ENCODE data around the gene ILF3. TPM values are rescaled to one million over a fixed set of nuclear protein-coding genes. Genes with fewer than 3 reads are reported as not detected.

ILF3 gene
- polyA plus RNA-seq, 2 of the 4 experiments (the other 2 are of a cell fraction) = 142 to 197 TPM

GRCh38 chr19:10706990-10707389 lies 52.8 kb downstream of the ILF3 start:
- no peak for FAIRE-seq
- Histone ChIP-seq H3K9me3 (no peaks in the 10 kb centered on the region), H3K27ac (no peak overlapping the region), H3K4me2 (no peak overlapping the region), H3K4me3 (no peak overlapping the region), H3K4me1 (no peaks in the 10 kb centered on the region)
- DNase-seq (ENCODE audit: low read depth in 1 of 2, low spot score in 1 of 2) = no peak
- TF ChIP-seq PHF8 (IDR thresholded peaks at IDR 0.05; ENCODE audit: borderline replicate concordance, low read depth) (no peak), RNF2 (IDR thresholded peaks at IDR 0.05; ENCODE audit: borderline replicate concordance, low read depth) (no peak)
- 84% methylated on average over 12 of the region's 12 CpGs for WGBS (ENCODE audit: missing lambda C conversion rate)
- ChIA-PET CTCF (interaction anchor here (0.6 to 9.8 kb wide), 3 partner anchors 10 to 129 kb away, joined by 4 to 90 read pairs (median 5); partner anchors contain the start of genes DNM2 and TMED1), POLR2A (no interaction called here)
- no peak for ATAC-seq

- ATAC-seq = no peak
Measured at GRCh38 chr19:10707440-10707839, 53.3 kb downstream of the ILF3 start.

GRCh38 chr19:10708291-10708690 lies 54.1 kb downstream of the ILF3 start:
- no peak overlapping the region for H3K4me3 ChIP-seq
- 96% methylated on average over 7 of the region's 7 CpGs for WGBS (ENCODE audit: missing lambda C conversion rate)
- ATAC-seq (no peak), DNase-seq (ENCODE audit: low read depth in 1 of 2, low spot score in 1 of 2) (no peak), FAIRE-seq (no peak)
- no peaks in the 10 kb centered on the region for H3K4me1 ChIP-seq
- H3K9me3 ChIP-seq = no peaks in the 10 kb centered on the region
- CTCF ChIA-PET = interaction anchor here (0.5 to 1.5 kb wide), 2 partner anchors 8 to 252 kb away, joined by 3 to 4 read pairs; no protein-coding TSS in a partner anchor
- TF ChIP-seq KDM5A (IDR thresholded peaks at IDR 0.05) (no peak), TP53 (CRISPR knock-in tag; IDR thresholded peaks at IDR 0.05) (no peak), REST (IDR thresholded peaks at IDR 0.05) (no peak), JUNB (IDR thresholded peaks at IDR 0.05) (no peak), TFCP2L1 (CRISPR knock-in tag; IDR thresholded peaks at IDR 0.05) (no peak), ESRRA (IDR thresholded peaks at IDR 0.05; ENCODE audit: borderline replicate concordance, low read length) (no peak), POLR2AphosphoS2 (conservative IDR thresholded peaks at IDR 0.05; ENCODE audit: low read length) (no peak), HEYL (CRISPR knock-in tag; IDR thresholded peaks at IDR 0.05) (no peak), RNF2 (IDR thresholded peaks at IDR 0.05; ENCODE audit: borderline replicate concordance, low read depth) (no peak), KDM1A (IDR thresholded peaks at IDR 0.05; ENCODE audit: low read depth) (no peak)
- H3K4me2 ChIP-seq = no peak overlapping the region
- no peak overlapping the region for H3K27ac ChIP-seq
- POLR2A ChIA-PET = no interaction called here

More at GRCh38 chr19:10707440-10707839, 53.3 kb downstream of the ILF3 start:
- Histone ChIP-seq H3K4me2 (no peak overlapping the region), H3K4me3 (no peak overlapping the region), H3K9me3 (no peaks in the 10 kb centered on the region), H3K27ac (no peak overlapping the region), H3K4me1 (no peaks in the 10 kb centered on the region)
- no peak for TF ChIP-seq MAX (IDR thresholded peaks at IDR 0.05)
- POLR2A ChIA-PET = no interaction called here
- 94% methylated on average over 8 of the region's 16 CpGs for WGBS (ENCODE audit: missing lambda C conversion rate)
- no peak for DNase-seq (ENCODE audit: low read depth in 1 of 2, low spot score in 1 of 2)
- CTCF ChIA-PET = interaction anchor here (1.2 to 9.8 kb wide), 2 partner anchors 9 to 104 kb away, joined by 5 to 90 read pairs; partner anchors contain the start of gene DNM2
- FAIRE-seq = no peak

GRCh38 chr19:10712045-10712444 lies 57.9 kb downstream of the ILF3 start:
- H3K9me3 ChIP-seq = no peaks in the 10 kb centered on the region
- no peak for TF ChIP-seq HES2 (IDR thresholded peaks at IDR 0.05)
- no peak overlapping the region for H3K27ac ChIP-seq
- ChIA-PET POLR2A (no interaction called here), CTCF (no interaction called here)
- no peak for DNase-seq (ENCODE audit: low read depth in 1 of 2, low spot score in 1 of 2)
- no peak overlapping the region for H3K4me2 ChIP-seq
- no peak for FAIRE-seq
- H3K4me1 ChIP-seq = no peaks in the 10 kb centered on the region
- no peak; a peak in 1 of 6 replicates for ATAC-seq
- WGBS (ENCODE audit: missing lambda C conversion rate) = 98% methylated on average over 13 of the region's 14 CpGs
- H3K4me3 ChIP-seq = no peak overlapping the region
